ENCODE data around the gene DCLK1.

DNA sequence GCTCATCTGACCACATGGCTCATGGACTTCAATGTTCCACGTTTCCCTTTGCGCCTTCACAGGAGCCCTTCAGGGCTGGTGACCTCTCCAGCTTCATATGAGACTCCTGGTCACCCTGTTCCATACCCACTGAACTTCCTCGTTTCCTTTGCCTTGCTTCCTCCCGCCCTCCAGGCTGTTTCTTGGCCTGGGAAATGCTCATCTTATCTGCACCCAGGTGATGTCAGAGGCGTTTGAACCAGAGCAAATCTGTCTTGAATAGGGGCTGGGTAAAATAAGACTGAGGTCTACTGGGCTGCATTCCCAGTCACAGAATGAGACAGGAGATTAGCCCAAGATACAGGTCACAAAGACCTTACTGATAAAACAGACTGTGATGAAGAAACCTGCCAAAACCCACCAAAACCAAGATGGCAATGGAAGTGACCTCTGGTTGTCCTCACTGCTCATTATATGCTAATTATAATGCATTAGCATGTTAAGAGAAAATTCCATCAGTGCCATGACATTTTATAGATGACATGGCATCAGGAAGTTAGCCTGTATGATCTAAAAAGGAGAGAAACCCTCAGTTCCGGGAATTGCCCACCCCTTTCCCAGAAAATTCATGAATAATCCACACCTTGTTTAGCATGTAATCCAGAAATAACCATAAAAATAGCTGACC, 102.7 kb downstream of the DCLK1 start:
- TF ChIP-seq CTCF (IDR thresholded peaks at IDR 0.05): no peak
- no peak for TF ChIP-seq POLR2A (IDR thresholded peaks at IDR 0.05)
- TF ChIP-seq EP300 (IDR thresholded peaks at IDR 0.05): no peak

All from tibial nerve (tissue), 4 donors.